GM18526 (cell line): ENCODE results near the gene HES5.

Experiments
- POLR2A ChIP-seq: IDR thresholded peaks from 3 replicates; pipeline ENCODE4 v1.6.1; 2011; ENCODE audit not compliant: insufficient read length; ENCODE audit errors: extremely low read depth

Gene HES5

GRCh38 chr1:2514863-2515762 is 14.9 kb downstream of the HES5 start:
- TF ChIP-seq POLR2A, result no peak

GRCh38 chr1:2513939-2514652 is 16.0 kb downstream of the HES5 start:
- no peak for TF ChIP-seq POLR2A

- no peak for TF ChIP-seq POLR2A
Observed at GRCh38 chr1:2512862-2513421, 17.1 kb downstream of the HES5 start.

GRCh38 chr1:2510366-2511155 is 19.5 kb downstream of the HES5 start:
- TF ChIP-seq POLR2A, result no peak

- no peak for TF ChIP-seq POLR2A
Observed at GRCh38 chr1:2509589-2509988, 20.5 kb downstream of the HES5 start.

- TF ChIP-seq POLR2A, result no peak
Observed at GRCh38 chr1:2508751-2509150, 21.3 kb downstream of the HES5 start.

- TF ChIP-seq POLR2A, result no peak
Observed at GRCh38 chr1:2508180-2508579, 21.9 kb downstream of the HES5 start.

- TF ChIP-seq POLR2A, result no peak
Observed at GRCh38 chr1:2507744-2508155, 22.3 kb downstream of the HES5 start.

GRCh38 chr1:2506901-2507565 is 23.0 kb downstream of the HES5 start:
- no peak for TF ChIP-seq POLR2A

- no peak for TF ChIP-seq POLR2A
Observed at GRCh38 chr1:2506007-2506860, 23.8 kb downstream of the HES5 start.

GRCh38 chr1:2505461-2505994 is 24.5 kb downstream of the HES5 start:
- no peak for TF ChIP-seq POLR2A

- no peak for TF ChIP-seq POLR2A
Observed at GRCh38 chr1:2504949-2505272, 25.2 kb downstream of the HES5 start.

- no peak for TF ChIP-seq POLR2A
Observed at GRCh38 chr1:2504225-2504948, 25.7 kb downstream of the HES5 start.

GRCh38 chr1:2503554-2504224 is 26.4 kb downstream of the HES5 start:
- TF ChIP-seq POLR2A, result no peak
